Renal cortex interstitium (tissue), 15 donors: ENCODE results near the gene NNAT. TPM values are rescaled to one million over a fixed set of nuclear protein-coding genes. Genes with fewer than 3 reads are reported as not detected.
A peak's percentile ranks its signal among the peaks of the same experiment; 100 is the strongest.
"Not testable (repeated sequence)": the region's sequence is repeated elsewhere in the genome, so short reads cannot be mapped to it uniquely, and the experiment has no call there.

Source experiments
- DNase-seq, 11 donors: peaks; one replicate each; pipeline ENCODE4 v3.0.0-alpha.2; 2013; ENCODE audit warnings: low read depth in 9 of 11, low spot score in 4 of 11; ENCODE audit errors: extremely low read depth in 1 of 11
- long read RNA-seq, 16 experiments: transcript quantifications; one replicate each; lab custom pipeline, GENCODE V29; 2026
- polyA plus RNA-seq, 3 donors: library from polyadenylated mRNA; unstranded; fragments of 120-200 nt; gene quantifications; one replicate each; pipeline ENCODE4 v1.2.1, GENCODE V29; 2013; ENCODE audit not compliant: insufficient read length in 3 of 3

Gene NNAT
- 100 to 1,000 TPM in 1 of 3 donors, 10 to 100 TPM in 2; 94.7 to 129 (median 96.8) TPM for polyA plus RNA-seq
- long read RNA-seq, donor 1, transcript NNAT-202 (2 exons, 1,222 nt): minor isoform, 28 of 114 reads
- long read RNA-seq, donor 1, transcript NNAT-201 (3 exons, 1,297 nt): major isoform, 31 of 114 reads
- long read RNA-seq, donor 1, partial matches to known transcripts: 52 of 114 reads
- long read RNA-seq, donor 1, other reads (novel, unspliced or antisense): 0 of 114 reads
- long read RNA-seq, donor 2, transcript NNAT-201 (3 exons, 1,297 nt): minor isoform, 31 of 110 reads
- long read RNA-seq, donor 2, transcript NNAT-202 (2 exons, 1,222 nt): major isoform, 34 of 110 reads
- long read RNA-seq, donor 2, partial matches to known transcripts: 8 of 110 reads
- long read RNA-seq, donor 2, other reads (novel, unspliced or antisense): 36 of 110 reads
- long read RNA-seq, donor 3, transcript NNAT-202 (2 exons, 1,222 nt): major isoform, 43 of 199 reads
- long read RNA-seq, donor 3, transcript NNAT-201 (3 exons, 1,297 nt): minor isoform, 35 of 199 reads
- long read RNA-seq, donor 3, partial matches to known transcripts: 121 of 199 reads
- long read RNA-seq, donor 3, other reads (novel, unspliced or antisense): 0 of 199 reads
- long read RNA-seq, donor 4, transcript NNAT-202 (2 exons, 1,222 nt): major isoform, 35 of 114 reads
- long read RNA-seq, donor 4, transcript NNAT-201 (3 exons, 1,297 nt): minor isoform, 12 of 114 reads
- long read RNA-seq, donor 4, partial matches to known transcripts: 66 of 114 reads
- long read RNA-seq, donor 4, other reads (novel, unspliced or antisense): 0 of 114 reads
- long read RNA-seq, donor 5, transcript NNAT-202 (2 exons, 1,222 nt): major isoform, 29 of 163 reads
- long read RNA-seq, donor 5, transcript NNAT-201 (3 exons, 1,297 nt): minor isoform, 27 of 163 reads
- long read RNA-seq, donor 5, partial matches to known transcripts: 105 of 163 reads
- long read RNA-seq, donor 5, other reads (novel, unspliced or antisense): 0 of 163 reads
- long read RNA-seq, donor 6, transcript NNAT-201 (3 exons, 1,297 nt): minor isoform, 34 of 127 reads
- long read RNA-seq, donor 6, transcript NNAT-202 (2 exons, 1,222 nt): major isoform, 35 of 127 reads
- long read RNA-seq, donor 6, partial matches to known transcripts: 57 of 127 reads
- long read RNA-seq, donor 6, other reads (novel, unspliced or antisense): 0 of 127 reads
- long read RNA-seq, donor 7, transcript NNAT-201 (3 exons, 1,297 nt): minor isoform, 30 of 88 reads
- long read RNA-seq, donor 7, transcript NNAT-202 (2 exons, 1,222 nt): major isoform, 50 of 88 reads
- long read RNA-seq, donor 7, partial matches to known transcripts: 5 of 88 reads
- long read RNA-seq, donor 7, other reads (novel, unspliced or antisense): 0 of 88 reads
- long read RNA-seq, donor 8, transcript NNAT-201 (3 exons, 1,297 nt): minor isoform, 37 of 80 reads
- long read RNA-seq, donor 8, transcript NNAT-202 (2 exons, 1,222 nt): major isoform, 40 of 80 reads
- long read RNA-seq, donor 8, partial matches to known transcripts: 0 of 80 reads
- long read RNA-seq, donor 8, other reads (novel, unspliced or antisense): 0 of 80 reads
- long read RNA-seq, donor 9, transcript NNAT-202 (2 exons, 1,222 nt): major isoform, 26 of 49 reads
- long read RNA-seq, donor 9, transcript NNAT-201 (3 exons, 1,297 nt): minor isoform, 23 of 49 reads
- long read RNA-seq, donor 9, partial matches to known transcripts: 0 of 49 reads
- long read RNA-seq, donor 9, other reads (novel, unspliced or antisense): 0 of 49 reads
- long read RNA-seq, donor 10, transcript NNAT-201 (3 exons, 1,297 nt): major isoform, 26 of 101 reads
- long read RNA-seq, donor 10, transcript NNAT-202 (2 exons, 1,222 nt): minor isoform, 12 of 101 reads
- long read RNA-seq, donor 10, partial matches to known transcripts: 62 of 101 reads
- long read RNA-seq, donor 10, other reads (novel, unspliced or antisense): 0 of 101 reads
- long read RNA-seq, donor 11, transcript NNAT-202 (2 exons, 1,222 nt): minor isoform, 18 of 78 reads
- long read RNA-seq, donor 11, transcript NNAT-201 (3 exons, 1,297 nt): major isoform, 21 of 78 reads
- long read RNA-seq, donor 11, partial matches to known transcripts: 38 of 78 reads
- long read RNA-seq, donor 11, other reads (novel, unspliced or antisense): 0 of 78 reads
- long read RNA-seq, donor 12, transcript NNAT-202 (2 exons, 1,222 nt): major isoform, 7 of 34 reads
- long read RNA-seq, donor 12, partial matches to known transcripts: 22 of 34 reads
- long read RNA-seq, donor 12, other reads (novel, unspliced or antisense): 0 of 34 reads
- long read RNA-seq, donor 13, transcript NNAT-202 (2 exons, 1,222 nt): major isoform, 65 of 227 reads
- long read RNA-seq, donor 13, transcript NNAT-201 (3 exons, 1,297 nt): minor isoform, 59 of 227 reads
- long read RNA-seq, donor 13, partial matches to known transcripts: 92 of 227 reads
- long read RNA-seq, donor 13, other reads (novel, unspliced or antisense): 8 of 227 reads
- long read RNA-seq, donor 14, transcript NNAT-201 (3 exons, 1,297 nt): minor isoform, 28 of 108 reads
- long read RNA-seq, donor 14, transcript NNAT-202 (2 exons, 1,222 nt): major isoform, 32 of 108 reads
- long read RNA-seq, donor 14, partial matches to known transcripts: 7 of 108 reads
- long read RNA-seq, donor 14, other reads (novel, unspliced or antisense): 37 of 108 reads
- long read RNA-seq, donor 15, transcript NNAT-201 (3 exons, 1,297 nt): minor isoform, 5 of 20 reads
- long read RNA-seq, donor 15, transcript NNAT-202 (2 exons, 1,222 nt): major isoform, 15 of 20 reads
- long read RNA-seq, donor 15, partial matches to known transcripts: 0 of 20 reads
- long read RNA-seq, donor 15, other reads (novel, unspliced or antisense): 0 of 20 reads
- long read RNA-seq, donor 16, transcript NNAT-202 (2 exons, 1,222 nt): major isoform, 83 of 298 reads
- long read RNA-seq, donor 16, transcript NNAT-201 (3 exons, 1,297 nt): minor isoform, 65 of 298 reads
- long read RNA-seq, donor 16, partial matches to known transcripts: 141 of 298 reads
- long read RNA-seq, donor 16, other reads (novel, unspliced or antisense): 5 of 298 reads

GRCh38 chr20:37521061-37521771 is at the start of gene NNAT:
Gene NNAT (plus strand): TSS chr20:37521250. CDS start chr20:37521332, 82 bp downstream.
- no peak for DNase-seq

GRCh38 chr20:37471741-37472235 is 49.3 kb upstream of the NNAT start:
- DNase-seq: no peak

GRCh38 chr20:37472435-37472834 is 48.6 kb upstream of the NNAT start:
- not testable (repeated sequence) for DNase-seq

GRCh38 chr20:37473249-37474000 is 47.6 kb upstream of the NNAT start:
- DNase-seq: no peak

GRCh38 chr20:37474386-37474785 is 46.7 kb upstream of the NNAT start:
- DNase-seq: no peak

GRCh38 chr20:37475252-37475651 is 45.8 kb upstream of the NNAT start:
- DNase-seq: peak; percentile 8 to 63 (median 33)

- no peak for DNase-seq
These were observed 44.0 kb upstream of the NNAT start for GRCh38 chr20:37477041-37477440.

GRCh38 chr20:37479266-37479665 is 41.8 kb upstream of the NNAT start:
- no peak for DNase-seq

- DNase-seq: no peak
These were observed 40.9 kb upstream of the NNAT start for GRCh38 chr20:37479925-37480691.

- no peak for DNase-seq
These were observed 40.1 kb upstream of the NNAT start for GRCh38 chr20:37480919-37481318.

- no peak for DNase-seq
These were observed 39.4 kb upstream of the NNAT start for GRCh38 chr20:37481610-37482009.

- no peak for DNase-seq
These were observed 36.7 kb upstream of the NNAT start for GRCh38 chr20:37484331-37484730.

GRCh38 chr20:37486209-37486608 is 34.8 kb upstream of the NNAT start:
- DNase-seq: not testable (repeated sequence)
